UCSD-AML1 (cell line): ENCODE measurements around the gene CXCL17.
"Not testable (repeated sequence)": the region's sequence is repeated elsewhere in the genome, so short reads cannot be mapped to it uniquely, and the experiment has no call there.

Source experiments
- DNase-seq: peaks from one replicate; lab custom pipeline; 2025; ENCODE audit not compliant: unreplicated experiment; lab: John Stamatoyannopoulos, UW

CXCL17 gene

DNA sequence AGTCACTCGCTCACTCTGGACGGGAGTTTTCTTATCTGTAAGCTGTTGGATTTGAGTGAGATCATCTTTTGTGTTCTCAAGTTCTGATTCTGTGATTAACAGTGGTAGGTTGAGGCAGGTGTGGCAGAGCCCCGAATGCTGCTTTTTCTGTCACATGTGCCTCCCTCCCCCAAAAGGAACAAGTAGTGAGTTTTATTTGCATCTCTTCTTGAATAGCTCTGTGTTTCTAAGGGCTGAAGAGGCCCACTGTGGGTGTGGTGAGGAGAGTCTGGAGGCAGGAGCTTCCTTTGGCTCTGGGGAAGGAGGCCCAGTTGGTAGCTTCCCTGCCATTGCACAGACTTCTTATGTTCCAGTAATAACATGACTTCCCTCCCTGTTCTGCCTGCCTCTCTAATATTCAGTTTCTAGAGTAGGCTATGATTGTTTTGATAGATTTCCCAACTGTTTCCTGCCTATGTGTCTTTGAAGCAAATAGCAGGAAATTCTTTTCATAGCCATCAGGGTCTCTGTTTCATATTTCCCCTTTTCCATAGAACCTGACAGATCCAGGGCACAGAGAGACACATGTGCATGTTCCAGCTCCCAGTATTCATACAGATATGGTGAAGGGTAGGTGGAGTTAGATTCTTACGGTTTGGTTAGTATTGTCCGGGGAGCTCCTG lies 23.9 kb upstream of the CXCL17 start:
- DNase-seq: no peak

DNA sequence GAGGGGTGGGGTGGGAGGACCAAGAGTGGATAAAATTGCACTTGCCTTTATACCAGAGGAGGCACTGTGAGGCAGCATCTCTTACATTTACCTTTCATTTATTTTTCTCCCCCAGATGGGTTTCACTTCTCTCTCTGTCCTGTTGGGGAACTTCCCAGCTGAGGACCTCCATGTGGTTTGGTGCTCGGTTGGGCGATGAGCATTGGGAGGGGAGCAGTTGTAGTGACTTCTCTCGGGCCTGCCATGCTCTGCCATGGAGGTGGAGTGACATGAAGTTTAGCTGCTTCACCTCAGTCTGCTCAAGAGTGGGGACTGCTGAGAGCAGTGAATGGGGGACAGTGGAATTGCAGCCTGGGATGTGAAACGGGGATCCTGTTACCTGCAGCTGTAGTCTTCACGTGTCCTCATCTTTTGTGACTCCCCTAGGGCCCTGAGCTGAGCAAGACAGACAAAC lies 23.1 kb upstream of the CXCL17 start:
- no peak for DNase-seq

DNA sequence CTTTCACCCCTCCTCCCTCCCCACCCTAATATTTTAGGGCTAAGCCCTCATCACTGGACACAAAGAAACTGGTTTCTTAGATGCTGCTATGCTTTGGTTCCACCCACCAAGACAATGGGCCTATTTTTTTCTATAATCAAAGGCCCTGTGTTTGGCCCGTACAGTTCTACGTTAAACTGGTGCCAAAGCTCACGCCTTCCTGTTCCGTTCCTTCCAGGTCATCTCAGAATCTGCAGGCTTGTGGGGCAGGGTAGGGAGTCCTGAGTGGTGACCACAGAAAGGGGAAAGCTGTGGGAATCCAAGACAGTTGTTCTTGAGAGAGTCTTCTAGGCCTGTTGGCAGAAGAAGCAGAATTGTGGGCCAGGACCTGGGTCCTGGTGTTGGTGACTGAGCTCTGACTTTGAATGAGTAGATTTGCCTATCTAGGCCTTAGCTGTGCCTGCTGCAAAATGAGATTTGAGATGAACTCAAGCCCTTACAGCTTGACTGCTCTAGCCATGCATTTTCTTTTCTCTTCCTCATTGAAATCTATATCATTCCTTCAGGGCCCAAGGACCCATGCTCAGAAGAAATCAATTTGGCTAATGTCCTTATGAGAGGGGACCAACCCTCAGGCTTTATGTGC lies 19.1 kb upstream of the CXCL17 start:
- no peak for DNase-seq

DNA sequence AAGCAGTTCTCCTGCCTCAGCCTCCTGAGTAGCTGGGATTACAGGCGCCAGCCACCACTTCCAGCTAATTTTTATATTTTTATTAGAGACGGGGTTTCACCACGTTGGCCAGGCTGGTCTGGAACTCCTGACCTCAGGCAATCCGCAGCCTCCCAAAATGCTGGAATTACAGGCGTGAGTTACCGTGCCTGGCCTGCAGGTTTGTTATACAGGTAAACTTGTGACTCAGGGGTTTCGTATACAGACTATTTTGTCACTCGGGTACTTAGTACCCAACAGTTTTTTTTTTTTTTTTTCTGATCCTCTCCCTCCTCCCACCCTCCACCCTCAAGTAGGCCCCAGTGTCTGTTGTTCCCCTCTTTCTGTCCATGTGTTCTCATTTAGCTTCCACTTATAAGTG lies 18.5 kb upstream of the CXCL17 start:
- DNase-seq: not testable (repeated sequence)

DNA sequence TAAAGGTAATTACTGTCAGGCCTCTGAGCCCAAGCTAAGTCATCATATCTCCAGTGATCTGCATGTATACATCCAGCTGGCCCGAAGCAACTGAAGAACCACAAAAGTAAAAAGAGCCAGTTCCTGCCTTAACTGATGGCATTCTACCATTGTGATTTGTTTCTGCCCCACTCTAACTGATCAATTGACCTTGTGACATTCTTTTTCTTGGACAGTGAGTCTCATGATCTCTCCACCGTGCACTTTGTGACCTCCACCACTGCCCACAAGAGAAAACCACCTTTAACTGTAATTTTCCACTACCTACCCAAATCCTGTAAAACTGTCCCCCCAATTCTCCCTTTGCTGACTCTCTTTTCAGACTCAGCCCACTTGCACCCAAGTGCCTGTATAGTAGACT lies 17.2 kb upstream of the CXCL17 start:
- DNase-seq: no peak

DNA sequence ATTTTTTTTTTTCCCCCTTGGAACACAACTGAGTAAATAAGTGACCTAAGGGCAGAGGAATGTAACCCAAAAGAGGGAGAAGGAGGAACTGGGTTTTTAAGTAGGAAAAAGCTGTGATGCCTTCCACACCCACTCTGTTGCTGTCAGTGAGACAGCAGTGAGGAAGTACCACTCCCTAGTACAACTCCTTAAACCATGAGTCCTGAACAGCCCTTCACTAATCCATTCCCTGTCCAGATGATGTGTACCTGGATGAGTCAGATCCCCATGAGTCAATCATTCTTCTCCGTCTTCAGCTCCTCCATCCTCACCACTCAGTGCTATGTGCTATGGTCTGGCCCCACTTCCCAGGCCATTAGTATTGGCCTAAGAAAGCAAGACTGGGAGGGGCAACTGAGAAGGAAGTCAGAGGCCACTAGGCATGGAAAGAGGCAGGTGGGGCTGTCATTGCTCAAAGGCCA lies 12.9 kb upstream of the CXCL17 start:
- no peak for DNase-seq

DNA sequence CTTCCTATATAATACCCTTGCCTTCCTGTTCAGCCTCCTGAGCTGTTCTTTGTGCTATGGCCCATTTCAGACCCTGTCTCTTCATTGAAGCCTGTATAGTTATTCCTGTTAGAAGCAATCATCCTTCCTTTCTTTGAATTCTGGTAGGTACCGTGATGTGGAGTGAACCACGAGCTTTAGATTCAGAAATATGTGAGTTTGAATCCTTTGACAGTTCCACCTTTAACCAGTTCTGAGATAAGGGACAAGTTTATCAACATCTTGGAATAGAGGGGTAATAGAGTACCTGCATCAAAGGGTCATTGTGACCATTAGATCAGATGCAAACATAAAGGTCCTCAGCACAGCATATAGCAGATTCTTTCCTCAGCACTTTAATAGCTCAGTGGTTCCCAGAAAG lies 12.3 kb upstream of the CXCL17 start:
- no peak for DNase-seq

DNA sequence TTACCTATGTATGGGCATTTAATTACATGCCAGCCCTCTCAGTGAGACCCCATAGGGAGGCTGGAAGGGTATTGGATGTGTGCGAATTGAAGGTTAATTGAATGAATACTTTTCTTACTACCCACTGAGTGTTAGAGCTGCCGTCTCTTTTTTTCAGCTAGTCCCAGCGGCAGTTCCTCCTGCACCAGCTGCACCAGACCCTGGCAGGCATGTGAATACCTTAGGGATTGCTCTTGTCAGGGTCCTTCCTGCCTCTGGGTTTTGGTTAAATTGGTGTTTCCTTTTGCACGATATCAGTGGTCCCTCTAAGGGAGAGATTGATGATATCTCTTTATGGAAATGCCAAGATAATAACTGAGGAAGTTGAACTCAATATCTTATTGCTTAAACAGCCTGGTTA lies 9.8 kb upstream of the CXCL17 start:
- no peak for DNase-seq

DNA sequence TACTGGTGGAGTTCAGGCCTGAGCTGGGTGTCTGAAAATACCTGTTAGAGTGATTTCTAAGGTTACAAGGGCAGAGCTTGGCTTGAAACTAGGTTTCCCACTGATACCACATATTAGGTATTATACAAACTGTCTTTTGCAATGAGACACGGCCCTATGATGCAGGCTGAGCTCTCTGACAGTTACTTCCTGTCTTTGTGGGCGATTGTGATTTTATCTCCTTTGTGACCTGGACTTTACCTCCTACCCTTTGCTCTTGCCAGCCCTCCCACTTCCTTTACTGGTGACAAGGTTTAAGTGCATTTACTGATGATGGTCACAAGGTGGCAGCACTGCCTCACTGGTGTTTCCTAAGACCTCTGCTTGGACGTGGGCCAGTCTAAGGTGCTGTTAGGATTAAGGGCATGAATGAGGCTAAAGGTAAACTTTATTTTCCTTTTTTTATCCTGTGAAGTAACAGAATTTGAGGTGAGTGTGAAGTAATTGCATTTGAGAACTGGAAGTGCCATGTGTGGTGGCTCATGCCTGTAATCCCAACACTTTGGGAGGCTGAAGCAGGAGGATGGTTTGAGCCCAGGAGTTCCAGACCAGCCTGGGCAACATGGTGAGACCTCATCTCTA lies 7.7 kb upstream of the CXCL17 start:
- peak; percentile 49 for DNase-seq

DNA sequence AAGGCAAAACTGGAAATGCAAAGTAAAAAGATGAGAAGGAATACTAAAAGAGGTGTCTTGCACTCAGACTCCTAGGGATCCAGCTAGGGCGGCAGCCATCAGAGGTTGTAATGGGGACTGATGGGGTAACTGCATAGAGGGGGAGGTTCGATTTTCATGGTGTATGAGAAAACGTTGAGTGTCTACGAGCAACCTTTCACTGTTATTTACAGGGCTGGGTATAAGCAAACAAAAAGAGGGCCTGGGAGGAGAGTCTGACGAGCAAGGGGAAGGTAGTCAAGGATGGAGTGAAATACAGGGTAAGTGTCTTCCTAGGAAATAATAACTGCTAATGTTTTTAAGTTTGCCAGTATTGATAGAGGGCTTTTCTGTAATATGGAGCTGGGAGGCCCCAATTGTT lies 5.6 kb upstream of the CXCL17 start:
- not testable (repeated sequence) for DNase-seq

DNA sequence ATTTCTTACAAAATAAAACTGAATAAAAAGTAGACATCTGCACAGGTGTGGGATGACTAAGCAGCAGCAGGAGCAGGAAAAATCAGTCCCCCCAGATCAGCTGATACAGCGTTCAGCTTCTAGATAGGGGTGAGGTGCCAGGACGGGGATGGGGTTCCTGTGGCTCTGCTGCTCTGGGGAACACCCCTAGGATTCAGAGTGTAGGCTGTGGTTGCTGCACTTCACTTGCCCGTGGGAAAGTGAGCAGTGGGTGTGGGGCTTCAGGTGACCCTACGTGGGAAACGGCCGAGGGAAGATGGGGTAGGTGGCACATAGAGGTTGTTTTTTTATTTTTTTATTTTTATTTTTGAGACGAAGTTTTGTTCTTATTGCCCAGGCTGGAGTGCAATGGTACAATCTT lies 3.2 kb upstream of the CXCL17 start:
- DNase-seq: no peak

DNA sequence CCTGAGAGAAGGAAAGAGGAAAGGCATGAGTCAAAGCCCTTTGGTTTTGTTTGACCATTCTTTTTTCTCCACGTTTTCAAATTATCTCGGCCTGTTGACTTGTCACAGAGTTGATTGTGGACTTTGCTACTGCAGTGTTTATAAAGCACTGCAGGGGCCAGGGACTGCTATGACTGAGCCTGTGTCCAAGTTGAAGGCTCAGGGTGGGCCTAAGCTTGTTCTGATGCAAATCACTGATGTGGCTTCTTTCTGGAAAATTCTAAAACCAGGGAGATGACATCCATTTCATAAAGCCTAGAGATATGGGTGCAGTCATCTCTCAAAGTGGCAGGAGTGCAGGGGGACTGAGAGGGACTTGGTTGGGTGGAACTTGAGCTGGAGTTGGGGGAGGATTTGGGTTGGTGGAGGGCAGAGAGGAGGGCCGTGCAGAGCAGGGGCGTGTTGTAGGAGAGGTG lies 1.2 kb upstream of the CXCL17 start:
- DNase-seq: no peak

DNA sequence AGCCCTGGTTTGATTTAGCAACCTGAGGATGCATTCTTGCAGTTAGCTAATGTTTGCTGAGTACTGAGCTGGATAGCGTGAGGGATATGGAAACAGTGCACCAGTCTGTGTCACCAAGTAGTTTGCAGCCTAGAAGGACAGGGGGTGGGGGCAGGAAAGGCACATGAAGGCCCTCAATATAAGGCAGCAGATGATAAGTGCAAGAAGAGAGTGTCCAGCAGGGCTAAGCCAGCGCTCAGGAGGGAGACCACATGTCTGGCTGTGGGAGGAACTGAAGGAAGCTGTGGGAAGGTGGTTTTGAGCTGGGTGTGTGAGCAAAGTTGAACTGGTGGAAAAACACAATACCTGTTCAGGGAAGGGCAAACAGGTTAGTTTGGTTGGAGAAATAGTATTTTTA lies 1.7 kb downstream of the CXCL17 start:
- DNase-seq: peak; percentile 47

DNA sequence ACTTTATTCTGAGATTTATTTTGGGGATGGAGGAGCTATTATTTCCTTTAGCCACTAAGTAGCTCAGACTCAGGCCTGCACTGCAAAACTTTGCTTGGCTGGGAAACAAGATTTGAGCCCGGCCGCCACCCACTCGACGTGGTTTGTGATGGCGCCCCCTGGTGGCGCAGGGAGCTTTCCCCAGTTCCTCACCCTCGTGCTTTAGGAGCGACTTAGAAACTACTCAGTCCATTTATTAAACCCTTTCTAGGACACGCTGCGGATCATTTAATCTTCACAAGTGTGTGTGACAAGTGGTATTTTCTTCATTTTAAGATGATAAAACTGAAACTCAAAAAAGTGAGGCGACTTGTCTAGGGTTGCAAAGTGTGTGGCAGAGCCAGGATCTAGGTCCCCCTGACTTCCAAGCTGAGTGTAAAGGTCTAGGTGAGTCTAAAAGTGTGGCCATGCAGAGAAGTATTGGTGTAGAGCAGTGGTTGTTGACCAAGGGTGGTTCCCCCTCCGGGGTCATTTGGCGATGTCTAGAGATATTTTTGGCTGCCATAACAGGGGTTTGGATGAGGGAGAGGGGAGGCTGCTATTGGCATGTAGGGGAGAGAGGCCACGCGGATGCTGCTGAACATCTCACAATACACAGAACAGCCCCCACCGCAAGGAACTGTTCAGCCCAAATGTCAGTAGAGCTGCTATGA lies 2.2 kb downstream of the CXCL17 start:
- DNase-seq: peak; percentile 80

DNA sequence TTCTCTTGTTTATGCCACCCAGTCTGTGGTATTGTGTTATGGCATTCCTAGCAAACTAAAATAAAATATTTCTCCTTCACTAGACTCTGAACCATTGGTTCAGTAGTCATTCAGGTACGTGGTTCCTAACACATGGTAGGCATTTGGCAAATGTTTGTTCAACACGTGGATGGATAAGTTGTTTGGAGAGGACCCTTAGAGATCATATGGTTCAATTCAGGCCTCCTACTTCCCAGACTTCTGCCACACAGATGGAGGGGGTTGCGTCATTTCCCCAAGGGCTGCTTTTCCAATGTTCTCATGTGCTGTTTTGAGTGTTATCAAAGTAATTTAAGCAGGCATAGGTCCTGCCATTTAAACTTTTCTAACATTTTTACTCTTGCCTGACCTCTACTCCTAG lies 6.7 kb downstream of the CXCL17 start:
- no peak for DNase-seq

DNA sequence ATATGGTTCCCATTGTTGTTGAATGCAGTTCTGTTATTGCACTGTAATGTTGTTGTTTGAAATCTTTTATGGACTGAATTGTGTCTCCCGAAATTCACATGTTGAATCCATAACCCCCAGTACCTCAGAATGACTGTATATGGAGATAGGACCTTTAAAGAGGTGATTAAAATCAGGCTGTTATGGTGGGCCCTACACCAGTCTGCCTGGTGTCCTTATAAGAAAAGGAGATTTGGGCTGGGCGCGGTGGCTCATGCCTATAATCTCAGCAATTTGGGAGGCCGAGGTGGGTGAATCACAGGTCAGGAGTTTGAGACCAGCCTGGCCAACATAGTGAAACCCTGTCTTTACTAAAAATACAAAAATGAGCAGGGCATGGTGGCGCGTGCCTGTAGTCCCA lies 7.4 kb downstream of the CXCL17 start:
- DNase-seq: no peak

DNA sequence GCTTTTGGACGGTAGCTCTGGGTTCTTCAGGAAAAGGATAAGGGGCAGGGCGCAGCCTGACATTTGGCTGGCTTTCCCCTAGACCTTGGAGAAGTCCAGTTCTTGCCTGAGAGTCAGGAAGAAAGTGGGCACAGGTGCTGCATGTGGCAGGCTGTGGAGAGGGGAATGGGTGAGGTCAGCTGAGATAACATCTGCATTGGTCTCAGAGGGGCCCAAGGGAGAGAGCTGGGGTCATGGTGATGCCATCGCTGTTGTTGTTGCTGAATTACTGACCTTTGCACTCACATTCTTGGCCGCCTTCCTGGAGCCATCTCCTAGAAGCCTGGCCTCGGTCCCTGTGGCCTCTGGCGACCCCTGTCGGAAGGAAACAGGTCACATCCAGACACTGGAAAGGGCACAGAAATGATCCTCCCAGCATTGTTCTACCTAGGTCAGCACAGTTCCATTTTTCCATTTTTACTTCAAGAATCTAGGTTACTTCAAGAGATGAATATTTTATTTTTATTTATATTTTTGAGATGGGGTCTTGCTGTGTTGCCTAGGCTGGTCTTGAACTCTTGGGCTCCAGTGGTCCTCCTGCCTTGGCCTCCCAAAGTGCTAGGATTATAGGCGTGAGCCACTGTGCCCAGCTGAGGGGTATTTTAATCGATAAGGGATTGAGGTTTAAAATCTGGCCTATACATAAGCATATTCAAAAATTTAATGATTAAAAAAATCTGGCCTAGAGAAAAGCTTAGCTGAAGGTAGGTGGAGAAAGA lies 9.1 kb downstream of the CXCL17 start:
- DNase-seq: peak; percentile 67

DNA sequence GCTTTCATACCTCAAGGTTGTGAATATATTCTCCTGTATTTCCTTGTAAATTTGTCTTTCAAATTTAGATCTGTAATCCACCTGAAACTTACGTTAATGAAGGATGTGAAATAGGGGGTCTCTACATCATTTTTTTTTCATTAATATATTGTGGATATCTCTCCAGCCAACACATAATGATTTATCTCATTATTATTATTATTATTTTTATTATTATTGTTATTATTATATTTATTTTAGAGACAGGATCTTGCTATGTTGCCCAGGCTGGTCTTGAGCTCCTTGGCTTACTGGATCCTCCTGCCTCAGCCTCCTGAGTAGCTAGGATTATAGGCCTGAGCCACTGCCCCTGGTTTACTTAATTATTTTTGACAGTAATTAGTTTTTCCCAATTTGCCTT lies 11.3 kb downstream of the CXCL17 start:
- no peak for DNase-seq

DNA sequence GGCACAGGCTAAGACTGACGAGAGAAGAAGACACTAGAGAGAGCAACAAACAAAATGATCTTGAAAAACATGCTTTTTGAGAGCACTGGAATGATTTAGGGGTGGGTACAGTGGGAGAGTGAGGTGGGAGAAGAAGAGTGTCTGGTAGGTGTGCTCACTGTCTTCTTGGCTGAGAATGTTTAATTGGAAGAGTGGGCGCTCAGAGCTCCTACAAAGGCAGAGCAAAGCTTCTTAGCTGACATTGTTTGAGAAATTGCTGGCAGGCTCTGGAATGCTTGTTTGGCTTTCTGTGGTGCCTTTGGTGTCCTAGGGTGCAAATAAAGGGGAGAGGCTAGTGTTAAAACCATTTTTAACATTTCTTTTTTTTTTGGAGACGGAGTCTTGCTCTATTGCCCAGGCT lies 14.1 kb downstream of the CXCL17 start:
- no peak for DNase-seq

DNA sequence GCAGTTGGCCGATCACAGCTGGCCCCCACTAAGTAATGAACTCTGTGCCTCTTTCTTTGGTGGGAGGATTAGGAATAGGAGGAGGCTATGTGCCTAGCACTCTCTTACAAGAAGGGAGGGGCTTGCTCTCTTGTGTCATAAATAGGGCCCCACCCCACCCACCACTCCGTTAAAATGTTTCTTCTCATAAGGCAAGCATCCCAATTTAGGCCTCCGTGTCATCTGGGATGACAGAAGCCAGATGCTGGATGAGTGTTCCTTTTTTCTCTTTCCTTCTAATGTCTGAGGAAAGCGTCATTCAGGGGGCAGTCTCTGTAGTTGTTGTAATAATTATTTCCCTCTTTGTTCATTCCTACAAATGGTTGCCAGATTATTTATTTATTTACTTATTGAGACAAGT lies 15.4 kb downstream of the CXCL17 start, which contains the start of gene LIPE:
TSS of gene LIPE (minus strand) at position 76 of the 400 bp plus-strand sequence. CDS start 239 bp downstream, outside the sequence.
- no peak for DNase-seq

DNA sequence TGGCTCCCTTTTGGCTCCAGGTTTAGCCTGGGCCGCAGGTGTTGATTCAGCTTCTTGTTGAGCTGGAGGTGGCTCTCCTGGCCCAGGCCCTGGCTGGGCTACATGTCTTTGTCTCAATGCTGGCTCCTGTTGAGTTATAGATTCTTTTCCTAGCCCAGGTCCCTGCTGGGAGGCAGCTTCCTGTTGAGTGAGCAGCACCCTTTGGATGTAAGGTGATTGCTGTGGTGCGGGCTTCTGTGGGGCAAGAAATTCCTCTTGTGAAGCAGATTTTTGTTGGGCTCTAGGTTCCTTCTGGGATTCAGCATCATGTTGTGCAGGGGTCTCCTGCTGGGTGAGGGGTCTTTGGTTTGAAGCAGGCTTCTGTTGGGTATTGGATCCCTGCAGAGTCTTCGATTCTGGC lies 16.1 kb downstream of the CXCL17 start:
- no peak for DNase-seq
